Peyer's patch (tissue), 4 donors: Measurements from ENCODE around the gene CEP85.

Experiments used
- CTCF ChIP-seq, 6 experiments: fragments of 450-650 bp in 4 of 6; fragments of 200-600 bp in 2 of 6; sonication (generic) in 1 of 6; IDR thresholded peaks; one replicate each; pipeline ENCODE4 v1.5.1; 2017 to 2019; ENCODE audit warnings: antibody characterized with exemption in 6 of 6, mild to moderate bottlenecking in 3 of 6, moderate library complexity in 1 of 6
- POLR2A ChIP-seq, 2 donors: fragments of 450-650 bp; IDR thresholded peaks; one replicate each; pipeline ENCODE4 v1.5.1; 2017; ENCODE audit warnings: antibody characterized with exemption in 2 of 2, mild to moderate bottlenecking in 2 of 2, moderate library complexity in 2 of 2

GRCh38 chr1:26318338-26319064 is 84.5 kb downstream of the CEP85 start:
- TF ChIP-seq CTCF (IDR thresholded peaks at IDR 0.05) (no peak), POLR2A (IDR thresholded peaks at IDR 0.05) (no peak)
